ENCODE measurements around the gene TBRG4. TPM values are rescaled to one million over a fixed set of nuclear protein-coding genes. Genes with fewer than 3 reads are reported as not detected.

TBRG4 gene
- total RNA-seq, 1 experiment from 2014 or later = 127 TPM

GRCh38 chr7:45065031-45065995 lies 46.2 kb downstream of the TBRG4 start:
- no peak overlapping the region for H4K91ac ChIP-seq (ENCODE audit: insufficient read length, low read depth, low read length)
- H4K8ac ChIP-seq (replicated peaks; ENCODE audit: insufficient read length, low read depth, low read length) = no peak overlapping the region
- H3K27ac Mint-ChIP-seq = peak overlapping the region in 1 of 3 experiments; percentile 68; a peak in 2 of 7 replicates
- H3K23me2 ChIP-seq (ENCODE audit: insufficient read length, low read depth, low read length, poor library complexity, severe bottlenecking) = no peaks in the 10 kb centered on the region
- WGBS (ENCODE audit: extremely low coverage, insufficient read length, low lambda C conversion rate) = no CpG with 5 or more reads among the region's 12 CpGs
- H2BK5ac ChIP-seq (ENCODE audit: insufficient read length, low read length) = no peak overlapping the region
- H4K5ac ChIP-seq (ENCODE audit: insufficient read length, low read depth, low read length) = no peak overlapping the region
- H2AK5ac ChIP-seq (ENCODE audit: insufficient read length, low read length) = no peak overlapping the region
- no peaks in the 10 kb centered on the region for H3K27me3 Mint-ChIP-seq (ENCODE audit: low read depth)
- H3K4me1 Mint-ChIP-seq = no peaks in the 10 kb centered on the region
- H3K4me1 ChIP-seq (ENCODE audit: insufficient read depth, low read length) = no peaks in the 10 kb centered on the region
- H3K14ac ChIP-seq (ENCODE audit: insufficient read depth, low read length) = no peak overlapping the region
- no peaks in the 10 kb centered on the region for H3K27me3 ChIP-seq (ENCODE audit: insufficient read depth, low read length)
- no peaks in the 10 kb centered on the region for H3K9me3 Mint-ChIP-seq
- H3K79me2 ChIP-seq (ENCODE audit: insufficient read depth, low read length) = no peaks in the 10 kb centered on the region
- H3K4ac ChIP-seq (ENCODE audit: low read depth, low read length) = no peak overlapping the region
- no peak overlapping the region for H3K23ac ChIP-seq (ENCODE audit: insufficient read length, low read depth, low read length)
- H3K4me3 Mint-ChIP-seq = no peak overlapping the region
- H3K4me2 ChIP-seq (ENCODE audit: insufficient read depth, insufficient read length, low read length) = no peak overlapping the region
- H2BK120ac ChIP-seq (ENCODE audit: low read depth, low read length, poor library complexity, severe bottlenecking) = no peak overlapping the region
- H3K9ac ChIP-seq (ENCODE audit: extremely low read depth, insufficient read length, low read length) = no peak overlapping the region
- DNase-seq = no peak
- H2AFZ ChIP-seq (ENCODE audit: low read length) = no peak overlapping the region
- no peaks in the 10 kb centered on the region for H3K79me1 ChIP-seq (ENCODE audit: insufficient read depth, low read depth, low read length, poor library complexity, severe bottlenecking)
- no peak overlapping the region for H3K27ac ChIP-seq (ENCODE audit: insufficient read length, low read depth, low read length)
- H3T11ph ChIP-seq (ENCODE audit: low read length) = no peak overlapping the region
- no peak overlapping the region for H3K18ac ChIP-seq (ENCODE audit: insufficient read length, low read depth, low read length)
- no peak for TF ChIP-seq CTCF (conservative IDR thresholded peaks at IDR 0.05)
- no peaks in the 10 kb centered on the region for H3K9me3 ChIP-seq (ENCODE audit: control insufficient read depth, low read depth, low read length)
- H3K36me3 Mint-ChIP-seq (ENCODE audit: insufficient read depth in 1 of 3, low read depth in 3 of 3) = peaks cover 0 to 30% (median 29%) of the 10 kb centered on the region in 3 experiments; a peak in 6 of 7 replicates
- H2BK20ac ChIP-seq (ENCODE audit: low read depth, low read length, poor library complexity, severe bottlenecking) = no peak overlapping the region
- no peaks in the 10 kb centered on the region for H4K20me1 ChIP-seq (ENCODE audit: control insufficient read depth, insufficient read depth, insufficient read length)
- H2BK15ac ChIP-seq (ENCODE audit: low read depth, low read length) = no peak overlapping the region
- no peak overlapping the region for H3K56ac ChIP-seq (ENCODE audit: insufficient read length, low read depth, low read length)
- no peak overlapping the region for H2BK12ac ChIP-seq (ENCODE audit: insufficient read length, low read depth, low read length)

All from H9 (cell line).